GM18505 (cell line): Measurements from ENCODE around the gene PFKFB4.
"Not testable (repeated sequence)": the region's sequence is repeated elsewhere in the genome, so short reads cannot be mapped to it uniquely, and the experiment has no call there.

Experiments used
- ATAC-seq: cut with Tn5 transposase; IDR thresholded peaks from one replicate; pipeline ENCODE4 v1.9.1; 2021; ENCODE audit not compliant: unreplicated experiment
- POLR2A ChIP-seq: IDR thresholded peaks from 4 replicates; pipeline ENCODE4 v1.6.1; 2011; ENCODE audit warnings: borderline replicate concordance; ENCODE audit not compliant: insufficient read depth, insufficient read length; ENCODE audit errors: extremely low read depth

PFKFB4 gene

DNA sequence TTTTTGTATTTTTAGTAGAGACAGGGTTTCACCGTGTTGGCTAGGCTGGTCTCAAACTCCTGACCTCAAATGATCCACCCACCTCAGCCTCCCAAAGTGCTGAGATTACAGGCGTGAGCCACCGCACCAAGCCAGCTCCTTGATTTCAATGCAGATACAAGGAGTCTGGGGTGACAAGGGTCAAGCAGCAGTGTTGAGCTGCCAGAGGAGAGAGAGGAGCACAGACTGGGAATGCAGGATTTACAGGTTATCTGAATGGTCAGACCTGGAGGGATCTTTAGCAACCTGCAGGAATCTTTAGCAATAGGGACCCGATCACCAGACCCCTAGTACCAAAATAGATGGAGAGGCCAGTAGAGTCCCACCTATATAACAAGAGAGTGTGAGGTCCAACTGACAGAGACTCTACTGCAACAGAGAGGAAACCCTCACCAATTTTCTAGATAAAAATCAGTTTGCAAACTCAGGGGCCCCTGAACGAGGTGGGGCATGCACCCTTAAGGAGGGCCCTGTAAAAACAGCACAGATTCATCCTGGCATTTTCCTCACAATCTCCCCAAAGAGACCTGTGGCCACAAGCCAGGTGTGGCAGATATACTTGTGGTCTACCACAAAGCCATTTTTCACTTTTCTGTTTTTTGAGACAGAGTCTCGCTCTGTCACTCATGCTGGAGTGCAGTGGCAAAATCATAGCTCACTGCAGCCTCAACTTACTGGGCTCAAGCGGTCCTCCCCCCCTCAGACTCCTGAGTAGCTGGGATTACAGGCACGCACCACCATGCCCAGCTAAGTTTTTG lies 42.0 kb downstream of the PFKFB4 start:
- TF ChIP-seq POLR2A = no peak
- no peak for ATAC-seq

DNA sequence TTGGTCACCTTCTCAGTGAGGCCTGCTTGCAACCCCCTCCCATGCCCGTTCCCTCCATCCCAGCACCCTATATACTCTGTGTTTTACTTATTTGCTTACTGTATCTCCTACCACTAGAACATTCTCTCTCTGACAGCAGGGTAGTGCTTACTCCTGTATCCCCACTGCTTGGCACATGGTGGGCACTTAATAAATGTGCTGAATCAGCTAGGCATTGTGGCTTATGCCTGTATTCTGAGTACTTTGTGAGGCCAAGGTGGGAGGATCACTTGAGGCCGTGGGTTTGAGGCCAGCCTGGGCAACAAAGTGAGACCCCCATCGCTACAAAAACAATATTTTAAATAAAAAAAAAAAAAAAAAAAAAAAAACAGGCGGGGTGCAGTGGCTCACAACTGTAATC lies 45.1 kb downstream of the PFKFB4 start:
- ATAC-seq = no peak
- no peak for TF ChIP-seq POLR2A

DNA sequence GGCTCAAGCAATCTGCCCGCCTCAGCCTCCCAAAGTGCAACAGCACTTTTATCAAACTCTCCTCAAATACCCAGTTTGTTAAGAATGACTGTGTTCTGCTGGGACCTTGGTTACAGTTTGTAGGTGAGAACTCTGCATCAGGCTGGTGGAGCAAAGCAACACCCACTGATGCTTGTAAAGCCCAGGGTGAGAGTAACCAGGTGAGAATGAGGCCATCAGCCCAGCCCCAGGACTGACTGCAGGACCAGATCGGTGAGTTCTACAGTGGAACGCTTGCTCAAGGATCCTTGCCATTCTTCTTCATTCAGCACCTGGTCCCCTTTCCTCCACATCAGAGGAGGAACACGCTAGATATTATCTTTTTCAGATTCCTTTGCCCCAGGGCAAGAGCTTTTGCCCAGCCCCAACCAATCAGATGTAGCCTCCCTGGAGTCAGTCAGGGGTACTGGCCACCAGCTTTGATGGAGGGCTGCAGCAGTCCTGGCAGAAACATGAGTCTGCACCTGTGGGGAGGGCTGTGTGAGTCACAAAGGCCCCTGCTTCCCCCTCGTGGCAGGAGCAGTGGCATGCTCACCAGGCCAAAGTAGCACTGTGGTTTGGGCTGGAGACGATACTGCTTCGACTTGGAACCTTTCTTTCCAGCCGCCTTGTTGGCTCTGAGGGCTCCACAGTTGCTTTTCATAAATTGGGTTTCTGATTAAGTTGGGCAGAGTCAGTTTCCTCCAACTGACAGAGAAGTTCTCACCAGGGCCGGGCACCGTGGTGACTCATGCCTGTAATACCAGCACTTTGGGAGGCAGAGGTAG lies 49.1 kb downstream of the PFKFB4 start:
- no peak for TF ChIP-seq POLR2A
- no peak for ATAC-seq

DNA sequence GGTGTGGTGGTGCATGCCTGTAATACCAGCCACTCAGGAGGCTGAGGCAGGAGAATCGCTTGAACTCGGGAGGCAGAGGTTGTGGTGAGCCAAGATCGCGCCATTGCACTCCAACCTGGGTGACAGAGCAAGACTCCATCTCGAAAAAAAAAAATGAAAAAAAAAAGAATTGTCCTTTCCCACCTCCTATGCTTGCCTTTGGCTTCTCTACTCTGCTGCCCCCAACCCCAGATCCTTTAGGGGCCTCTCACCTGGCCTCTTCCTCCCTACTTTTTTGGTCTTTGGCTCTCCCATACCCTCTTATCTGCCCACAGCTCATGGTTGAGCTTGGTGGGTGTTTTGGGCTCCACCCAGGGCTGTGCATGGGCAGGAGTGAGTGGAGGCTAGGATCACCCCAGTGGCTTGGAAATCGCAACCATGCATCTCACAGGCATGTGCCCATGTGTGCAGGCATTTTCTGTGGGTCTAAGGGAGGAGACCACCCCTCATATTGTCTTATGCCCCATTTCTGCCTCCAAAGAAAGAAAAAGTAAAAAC lies 50.6 kb downstream of the PFKFB4 start:
- no peak for ATAC-seq
- no peak for TF ChIP-seq POLR2A

DNA sequence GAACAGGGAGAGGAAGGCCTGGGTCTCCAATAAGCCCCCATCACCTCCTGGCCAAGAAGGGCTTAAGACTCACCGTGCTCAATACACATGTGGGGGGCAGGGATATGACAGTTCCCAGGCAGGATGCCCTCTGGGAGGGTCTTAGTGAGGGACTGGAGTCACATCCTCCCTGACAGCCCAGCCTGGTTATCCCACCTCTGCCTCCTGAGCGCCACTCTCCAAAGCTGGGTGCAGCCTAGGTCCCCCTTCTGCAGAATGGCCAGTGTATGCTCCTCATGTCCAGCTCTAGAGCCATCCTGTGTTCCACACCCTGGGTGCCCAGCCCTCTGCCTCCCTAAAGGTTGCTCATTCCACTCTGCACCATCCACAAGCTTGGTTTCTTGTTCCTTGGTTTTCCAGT lies 51.5 kb downstream of the PFKFB4 start:
- no peak for TF ChIP-seq POLR2A
- ATAC-seq = no peak

DNA sequence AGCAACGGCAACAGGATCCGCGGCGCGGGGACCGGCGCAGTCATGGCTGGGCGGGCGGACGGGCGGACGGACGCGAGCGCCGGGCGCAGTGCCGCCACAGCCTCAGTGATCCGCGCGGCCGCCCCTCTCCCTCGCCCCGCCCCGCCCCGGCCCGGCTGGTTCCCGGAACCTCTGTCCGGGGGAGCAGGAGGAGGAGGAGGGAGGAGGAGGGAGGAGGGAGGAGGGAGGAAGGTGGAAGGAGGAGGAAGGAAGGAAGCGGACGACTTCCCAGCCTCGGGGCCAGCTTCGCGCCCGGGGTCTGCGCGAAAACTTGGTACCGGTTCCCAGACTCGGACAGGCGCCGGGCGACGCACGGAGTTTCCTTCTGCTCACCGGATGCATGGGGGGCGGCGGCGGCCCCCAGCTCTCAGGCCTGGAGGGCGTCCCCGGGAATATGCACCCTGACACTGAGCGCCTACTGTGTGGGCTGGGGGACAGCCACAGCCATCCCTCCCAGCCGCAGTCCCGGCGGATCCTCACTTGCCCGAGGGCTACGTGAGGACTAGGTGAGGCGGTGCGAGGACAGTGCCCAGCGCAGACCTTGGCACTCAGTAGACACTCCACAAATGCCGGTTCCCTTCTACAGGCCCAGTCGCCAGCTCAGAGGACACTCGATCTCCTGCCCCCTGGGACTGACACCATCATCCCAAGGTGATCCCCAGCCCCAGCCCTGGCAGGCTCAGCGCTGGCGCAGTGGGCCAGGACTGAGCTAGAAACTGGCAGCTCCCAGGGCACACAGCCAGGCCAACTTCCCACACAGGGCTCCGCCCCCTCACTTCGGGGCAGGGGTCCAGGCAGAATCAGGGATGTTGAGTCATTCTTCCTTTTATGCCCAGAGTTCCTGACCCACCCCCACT lies 52.3 kb downstream of the PFKFB4 start, which contains the start of gene SHISA5:
SHISA5 (minus strand) TSS at position 124 of the 896 bp plus-strand sequence; CDS start at position 44, 80 bp downstream.
- TF ChIP-seq POLR2A = peak; percentile 33
- ATAC-seq = no peak

DNA sequence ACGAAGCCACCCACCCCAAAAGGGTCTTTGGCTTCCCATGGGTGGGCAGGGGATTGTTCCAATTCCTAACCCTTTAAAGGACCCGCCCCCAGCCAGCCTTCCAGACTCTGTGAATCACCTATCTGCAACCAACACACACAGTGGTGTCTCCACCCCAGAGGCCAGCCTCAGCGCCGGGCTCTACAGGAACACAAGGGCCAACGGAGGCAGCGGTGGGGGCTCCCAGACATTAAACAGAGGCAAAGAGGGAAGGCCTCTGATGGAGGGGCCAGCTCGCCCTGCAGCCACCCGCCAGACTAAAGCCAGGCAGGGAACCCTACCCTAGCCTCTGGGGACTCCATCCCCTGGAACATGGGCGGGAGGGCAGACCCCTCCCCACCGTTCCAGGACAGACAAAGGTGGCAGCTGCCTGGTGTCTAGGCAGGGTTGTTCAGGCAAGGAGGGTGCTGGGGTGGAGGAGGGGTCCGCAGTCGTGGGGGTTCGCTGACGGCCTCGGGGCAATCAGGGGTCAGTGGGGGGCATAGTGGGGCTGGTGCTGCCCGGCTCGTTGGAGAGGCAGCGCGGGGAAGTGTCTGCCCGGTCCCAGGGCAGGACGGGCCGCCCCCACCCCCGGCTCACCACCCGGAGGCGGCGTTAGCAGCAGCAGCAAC lies 53.1 kb downstream of the PFKFB4 start:
- no peak for TF ChIP-seq POLR2A
- ATAC-seq = no peak

DNA sequence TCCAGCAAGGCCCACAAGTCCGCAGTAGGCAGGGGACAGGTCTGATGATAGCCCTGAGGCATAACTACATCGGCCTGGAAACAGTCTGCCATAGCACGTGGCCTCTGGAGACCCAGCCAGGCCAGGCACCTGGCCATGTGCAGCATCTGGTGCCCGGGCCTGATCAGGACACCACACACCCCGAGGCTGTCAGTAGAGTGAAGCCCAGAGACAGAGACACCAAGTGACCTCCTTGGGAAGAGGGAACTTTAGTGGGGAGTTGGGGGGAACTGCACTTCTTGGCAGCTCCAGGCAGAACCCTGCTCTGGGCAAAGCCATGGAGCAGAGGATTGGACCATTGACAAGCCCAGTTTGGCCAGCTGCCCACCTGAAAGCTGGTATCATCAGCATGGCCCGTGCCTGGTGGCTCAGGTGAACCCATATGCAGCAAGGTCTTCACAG lies 53.9 kb downstream of the PFKFB4 start:
- no peak for ATAC-seq
- no peak for TF ChIP-seq POLR2A

DNA sequence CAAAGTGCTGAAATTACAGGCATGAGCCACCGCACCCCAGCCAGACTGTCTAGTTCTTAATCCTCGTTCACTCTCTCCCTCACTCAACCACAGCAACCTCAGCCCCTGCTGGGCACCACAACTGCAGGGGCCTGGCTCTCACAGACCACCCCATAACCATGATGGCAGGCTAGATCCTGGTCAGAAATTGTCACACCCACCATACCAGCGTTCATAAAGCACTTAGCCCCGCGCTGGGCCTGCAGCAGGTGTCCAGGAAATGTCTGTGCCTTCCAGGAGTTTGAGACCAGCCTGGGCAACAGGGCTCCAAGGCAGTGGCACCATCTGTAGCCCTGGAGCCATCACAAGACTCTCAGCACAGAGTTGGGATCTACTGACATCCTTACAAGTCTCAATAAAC lies 54.5 kb downstream of the PFKFB4 start:
- no peak for ATAC-seq

DNA sequence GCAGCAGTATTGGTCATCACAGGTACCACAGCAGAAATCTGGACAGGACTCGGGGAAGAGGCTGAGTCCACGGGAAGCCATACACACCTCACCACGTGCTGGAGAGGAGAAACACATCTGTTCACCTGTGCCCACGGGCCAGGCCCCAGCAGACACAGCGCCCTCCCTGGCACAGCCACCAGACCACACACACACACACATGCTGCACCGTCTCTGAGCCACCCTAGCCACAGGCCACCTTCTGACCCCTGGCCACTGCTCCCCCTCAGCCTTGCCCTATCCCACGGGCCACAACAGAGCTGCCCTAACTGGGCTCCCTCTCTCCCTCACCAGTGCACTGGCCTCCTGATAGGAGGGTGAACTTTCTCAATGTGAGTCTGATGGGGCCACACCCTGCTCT lies 55.4 kb downstream of the PFKFB4 start:
- no peak for ATAC-seq
- no peak for TF ChIP-seq POLR2A

More for the DNA sequence above, 54.5 kb downstream of the PFKFB4 start:
- TF ChIP-seq POLR2A = no peak

DNA sequence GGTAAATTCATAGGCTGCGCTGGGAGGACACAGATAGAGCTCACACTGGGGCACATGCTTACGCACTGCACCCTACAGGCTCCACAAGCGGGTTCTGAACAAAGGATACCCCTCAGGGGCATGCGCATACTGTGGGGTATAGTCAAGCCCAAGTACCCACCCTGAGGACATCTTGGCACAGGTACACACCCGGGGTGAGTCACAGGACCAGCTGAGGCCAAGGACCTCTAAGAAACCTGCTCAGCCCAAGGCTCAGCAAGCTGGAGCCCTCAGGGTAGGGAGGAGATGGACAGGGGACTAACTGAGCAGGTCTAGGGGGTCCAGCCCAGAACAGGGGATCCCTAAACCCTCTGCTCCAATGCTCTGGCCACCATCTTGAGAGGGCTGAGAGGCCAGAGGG lies 55.9 kb downstream of the PFKFB4 start:
- ATAC-seq = no peak
- no peak for TF ChIP-seq POLR2A

DNA sequence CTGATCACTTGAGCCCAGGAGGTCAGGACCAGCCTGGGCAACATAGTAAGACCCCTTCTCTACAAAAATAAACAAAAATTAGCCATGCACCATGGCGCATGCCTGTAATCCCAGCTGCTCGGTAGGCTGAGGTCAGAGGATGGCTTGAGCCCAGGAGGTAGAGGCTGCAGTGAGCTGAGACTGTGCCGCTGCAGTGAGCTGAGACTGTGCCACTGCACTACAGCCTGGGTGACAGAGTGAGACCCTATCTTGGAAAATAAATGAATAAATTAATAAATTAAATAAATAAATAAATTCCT lies 63.5 kb downstream of the PFKFB4 start:
- no peak for TF ChIP-seq POLR2A
- ATAC-seq = no peak

DNA sequence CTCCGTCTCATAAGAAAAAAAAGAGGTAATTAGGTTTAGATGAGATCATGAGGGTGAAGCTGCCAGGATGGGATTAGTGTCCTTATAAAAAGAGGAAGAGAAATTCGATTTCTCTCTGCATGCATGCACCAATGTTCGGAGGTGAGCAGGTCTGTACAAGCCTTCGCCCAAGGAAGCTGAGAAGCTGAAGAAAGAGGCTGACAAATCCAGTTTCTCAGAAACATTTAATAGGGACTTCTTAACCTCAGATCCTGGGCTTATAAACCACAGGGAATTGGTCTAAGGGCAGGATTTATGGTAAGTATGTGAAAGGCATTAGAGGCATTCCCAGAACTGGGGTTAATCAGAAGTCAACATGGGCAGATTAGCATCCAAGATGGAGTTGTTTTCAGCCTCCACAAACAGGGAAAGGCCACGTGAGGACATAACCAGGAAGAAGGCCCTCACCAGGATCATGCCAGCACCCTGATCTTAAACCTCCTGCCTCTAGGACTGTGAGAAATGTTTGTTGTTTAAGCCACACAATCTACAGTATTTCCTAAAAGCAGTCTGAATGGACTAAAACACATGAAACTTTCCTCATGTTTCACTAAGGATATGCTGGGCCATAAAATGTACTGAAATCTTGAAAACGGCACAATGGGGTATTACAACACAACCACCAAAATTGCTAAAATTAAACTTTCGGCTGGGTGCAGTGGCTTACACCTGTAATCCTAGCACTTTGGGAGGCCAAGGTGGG lies 64.0 kb downstream of the PFKFB4 start:
- ATAC-seq = no peak
- TF ChIP-seq POLR2A = no peak

DNA sequence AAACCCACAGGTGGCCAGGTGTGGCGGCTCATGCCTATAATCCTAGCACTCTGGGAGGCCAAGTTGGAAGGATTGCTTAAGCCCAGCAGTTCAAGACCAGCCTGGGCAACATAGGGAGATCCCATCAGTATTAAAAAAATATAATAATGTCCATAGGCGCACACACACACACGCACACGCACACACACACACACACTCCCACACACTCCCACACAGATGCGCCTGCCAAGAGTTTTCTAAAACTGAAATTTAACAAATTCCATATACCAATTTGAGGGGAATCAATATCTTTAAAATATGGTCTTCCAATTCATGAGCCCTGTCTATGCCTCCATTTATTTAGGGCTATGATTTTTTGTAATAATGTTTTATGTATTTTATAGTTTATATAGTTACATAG lies 69.7 kb downstream of the PFKFB4 start:
- no peak for TF ChIP-seq POLR2A
- no peak for ATAC-seq

DNA sequence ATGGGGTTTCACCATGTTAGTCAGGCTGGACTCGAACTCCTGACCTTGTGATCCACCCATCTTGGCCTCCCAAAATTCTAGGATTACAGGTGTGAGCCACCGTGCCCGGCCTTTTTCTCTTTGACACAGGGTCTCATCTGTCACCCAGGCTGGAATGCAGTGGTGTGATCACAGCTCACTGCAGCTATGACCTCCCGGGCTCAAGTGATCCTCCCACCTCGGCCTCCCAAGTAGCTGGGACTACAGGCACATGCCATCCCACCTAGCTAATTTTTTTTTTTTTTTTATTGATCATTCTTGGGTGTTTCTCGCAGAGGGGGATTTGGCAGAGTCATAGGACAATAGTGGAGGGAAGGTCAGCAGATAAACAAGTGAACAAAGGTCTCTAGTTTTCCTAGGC lies 73.8 kb downstream of the PFKFB4 start:
- not testable (repeated sequence) for ATAC-seq

DNA sequence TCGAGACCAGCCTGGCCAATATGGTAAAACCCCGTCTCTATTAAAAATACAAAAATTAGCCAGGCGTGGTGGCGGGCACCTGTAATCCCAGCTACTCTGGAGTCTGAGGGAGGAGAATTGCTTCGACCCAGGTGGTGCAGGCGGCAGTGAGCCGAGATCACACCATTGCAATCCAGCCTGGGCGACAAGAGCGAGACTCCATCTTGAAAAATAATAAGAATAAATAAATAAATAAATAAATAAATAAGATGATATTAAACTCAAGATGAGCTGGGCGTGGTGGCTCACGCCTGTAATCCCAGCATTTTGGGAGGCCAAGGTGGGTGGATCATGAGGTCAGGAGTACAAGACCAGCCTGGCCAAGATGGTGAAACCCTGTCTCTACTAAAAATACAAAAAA lies 75.7 kb downstream of the PFKFB4 start:
- not testable (repeated sequence) for ATAC-seq
